GM18499 (cell line): Measurements from ENCODE around the gene CWF19L1.

Experiments
- ATAC-seq: cut with Tn5 transposase; IDR thresholded peaks from one replicate; pipeline ENCODE4 v1.9.1; 2021; ENCODE audit warnings: moderate number of reproducible peaks; ENCODE audit not compliant: insufficient read depth, unreplicated experiment

The CWF19L1 gene

DNA sequence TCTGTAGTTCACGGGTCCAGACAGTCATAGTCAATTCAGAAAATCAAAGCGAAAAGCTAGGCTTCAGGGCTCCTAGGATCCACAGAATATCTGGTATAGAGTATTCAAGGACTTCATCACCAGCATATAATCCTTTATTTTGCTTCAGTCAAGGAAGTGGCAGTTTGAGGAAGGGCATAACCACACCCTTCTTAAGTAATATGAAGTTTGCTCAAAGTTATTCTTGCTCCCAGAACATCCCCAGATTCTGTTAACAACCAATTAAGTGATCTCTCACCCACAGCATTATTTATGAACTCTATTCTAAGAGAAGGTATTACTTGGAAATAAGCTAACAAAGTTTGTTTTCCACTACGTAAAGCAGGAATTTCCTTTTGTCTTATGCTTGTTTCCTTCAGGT is 13.2 kb downstream of the CWF19L1 start:
- no peak for ATAC-seq

DNA sequence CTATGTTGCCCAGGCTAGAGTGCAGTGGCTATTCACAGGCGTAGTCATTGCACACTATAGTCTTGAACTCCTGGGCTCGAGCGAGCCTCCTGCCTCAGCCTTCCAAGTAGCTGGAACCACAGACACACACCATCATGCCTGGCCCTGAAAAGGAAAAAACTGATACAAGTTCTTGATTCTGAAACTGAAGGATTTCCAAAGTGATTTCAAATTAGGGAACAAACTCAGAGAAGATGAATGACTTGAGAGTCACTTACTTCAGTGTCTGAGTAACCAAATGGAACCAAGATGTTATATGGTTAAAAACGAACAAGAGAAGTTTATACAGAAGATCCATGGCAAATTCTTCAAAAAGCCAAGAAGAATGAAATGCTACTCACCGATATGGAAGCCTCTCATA is 14.4 kb downstream of the CWF19L1 start:
- no peak for ATAC-seq

DNA sequence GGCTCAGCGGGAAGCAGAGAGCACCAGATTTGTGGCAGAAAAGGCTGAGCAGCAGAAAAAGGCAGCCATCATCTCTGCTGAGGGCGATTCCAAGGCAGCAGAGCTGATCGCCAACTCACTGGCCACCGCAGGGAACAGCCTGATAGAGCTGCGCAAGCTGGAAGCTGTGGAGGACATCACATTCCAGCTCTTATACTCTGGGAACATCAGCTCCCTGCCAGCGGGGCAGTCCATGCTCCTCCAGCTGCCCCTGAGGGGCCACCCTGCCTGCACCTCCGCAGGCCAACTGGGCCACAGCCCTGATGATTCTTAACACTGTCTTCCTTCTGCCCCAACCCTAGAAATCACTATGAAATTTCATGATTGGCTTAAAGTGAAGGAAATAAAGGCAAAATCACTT is 18.6 kb downstream of the CWF19L1 start:
- ATAC-seq = no peak

DNA sequence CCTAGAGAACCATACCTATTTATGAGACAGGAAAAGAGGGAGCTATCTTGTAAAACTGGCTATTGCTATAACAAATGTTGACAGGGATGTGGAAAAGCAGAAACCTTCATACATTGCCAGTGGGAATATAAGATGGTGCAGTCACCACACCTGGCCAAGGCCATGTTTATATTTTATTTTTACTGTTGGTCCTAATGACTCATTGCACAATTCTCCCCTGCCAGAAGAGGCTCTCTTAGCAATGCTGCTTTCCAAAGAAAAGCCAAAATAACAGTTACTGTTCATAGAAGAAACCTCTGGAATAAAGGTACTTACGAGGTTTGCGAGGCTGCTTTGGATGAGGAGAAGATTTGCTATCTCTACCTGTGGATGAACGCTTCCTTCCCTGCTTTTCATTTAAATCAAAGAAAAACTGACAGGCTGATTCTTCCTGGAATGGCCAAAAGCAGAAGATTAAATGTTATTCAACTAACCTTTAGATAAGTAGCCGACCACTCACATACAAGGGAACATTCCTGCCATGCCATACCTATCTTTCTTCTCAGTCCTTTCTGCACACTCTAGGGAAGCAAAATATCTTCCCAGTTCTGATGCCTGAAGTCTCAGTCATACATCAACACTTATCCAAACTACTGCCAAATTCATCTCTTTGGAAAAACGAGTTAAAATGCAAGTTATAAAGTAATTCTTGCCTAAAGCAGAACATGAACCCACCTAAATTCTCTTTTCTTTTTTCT is 21.8 kb downstream of the CWF19L1 start:
- no peak for ATAC-seq

DNA sequence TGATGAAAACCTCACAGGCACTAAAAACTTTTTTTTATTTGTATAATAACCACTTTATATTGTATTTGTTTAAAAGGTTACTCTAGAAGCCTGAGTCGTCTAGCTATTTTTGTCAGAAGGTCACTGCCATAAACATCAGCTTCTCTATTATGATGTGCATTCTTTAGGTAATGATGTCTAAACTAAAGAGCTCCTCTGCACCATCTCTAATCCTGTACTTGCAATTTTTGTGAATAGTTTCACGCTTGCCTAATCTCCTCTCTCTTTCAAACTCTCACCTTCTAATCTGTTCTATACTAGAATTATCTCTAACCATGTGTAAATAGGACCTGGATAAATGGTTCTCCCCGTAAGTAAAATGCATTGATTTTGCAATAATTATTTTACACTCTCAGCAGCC is 27.6 kb downstream of the CWF19L1 start:
- ATAC-seq = no peak

DNA sequence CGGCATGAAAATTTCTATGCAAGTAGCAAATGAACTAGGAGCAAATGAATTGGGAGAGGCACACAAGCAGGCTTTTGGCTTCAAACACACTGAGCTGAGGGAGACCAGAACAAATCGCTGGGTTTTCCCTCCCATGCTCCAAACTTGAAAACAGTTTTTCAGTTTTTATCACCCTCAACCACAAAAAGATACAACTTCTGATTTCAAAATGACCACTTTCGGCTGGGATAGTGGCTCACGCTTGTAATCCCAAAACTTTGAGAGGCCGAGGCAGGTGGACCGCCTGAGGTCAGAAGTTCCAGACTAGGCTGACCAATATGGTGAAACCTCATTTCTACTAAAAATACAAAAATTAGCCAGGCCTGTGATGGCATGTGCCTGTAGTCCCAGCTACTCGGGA is 29.0 kb downstream of the CWF19L1 start:
- no peak for ATAC-seq

DNA sequence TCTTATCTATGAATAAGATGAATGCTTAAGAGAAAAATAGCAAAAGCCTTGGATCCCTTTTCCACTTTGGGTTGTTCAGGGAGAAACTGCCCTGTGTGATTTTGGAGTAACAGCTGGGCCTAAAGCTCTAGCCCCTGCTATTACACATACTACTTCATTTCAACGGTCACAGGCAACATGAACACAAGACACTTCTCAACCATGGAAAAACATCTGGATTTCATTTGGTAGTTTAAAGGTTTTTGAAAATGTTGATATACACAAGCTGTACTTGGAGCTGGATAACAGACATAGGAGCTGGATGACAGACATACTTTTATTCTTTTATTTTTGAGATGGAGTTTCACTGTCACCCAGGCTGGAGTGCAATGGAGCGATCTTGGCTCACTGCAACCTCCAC is 35.3 kb downstream of the CWF19L1 start:
- ATAC-seq = no peak

DNA sequence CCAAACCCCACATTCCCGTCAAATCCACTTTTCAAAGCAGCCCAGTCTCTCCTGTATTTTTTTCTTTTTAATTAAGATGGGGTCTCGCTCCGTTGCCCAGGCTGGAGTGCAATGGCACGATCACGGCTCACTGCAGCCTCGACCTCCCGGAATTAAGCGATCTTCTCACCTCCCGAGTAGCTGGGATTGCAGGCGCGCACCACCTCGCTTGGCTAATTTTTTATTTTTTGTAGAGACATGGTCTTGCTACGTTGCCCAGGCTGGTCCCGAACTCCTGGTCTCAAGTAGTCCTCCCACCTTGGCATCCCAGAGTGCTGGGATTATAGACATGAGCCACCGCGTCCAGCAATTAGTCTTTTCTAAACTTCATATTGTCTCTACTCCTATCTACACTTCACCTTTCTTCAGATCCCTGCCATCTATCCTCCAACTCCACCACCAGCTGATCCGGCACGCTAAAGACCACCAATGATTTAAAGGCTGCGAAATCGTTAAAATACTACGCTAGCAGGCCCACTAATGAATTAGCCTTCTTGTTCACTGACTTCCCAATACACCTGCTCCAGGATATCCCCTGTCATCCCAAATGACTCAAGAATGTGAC is 37.5 kb downstream of the CWF19L1 start:
- ATAC-seq = no peak

DNA sequence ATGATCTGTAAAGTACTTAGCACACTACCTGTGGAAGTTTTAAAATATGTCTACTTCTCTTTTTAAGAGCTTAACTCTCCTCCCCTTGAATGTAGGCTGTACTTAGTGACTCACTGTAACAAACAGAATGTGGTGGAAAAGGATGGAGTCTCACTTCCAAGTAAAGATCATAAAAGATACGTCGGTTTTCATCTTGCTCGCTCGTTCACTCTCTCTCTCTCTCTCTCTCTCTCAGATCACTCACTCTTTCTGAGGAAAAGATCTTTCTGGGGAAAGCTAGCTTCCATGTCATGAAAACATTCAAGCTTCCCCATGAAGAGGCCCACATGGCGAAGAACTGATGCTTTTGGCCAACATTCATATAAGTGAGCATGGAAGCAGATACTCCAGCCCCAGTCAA is 43.6 kb downstream of the CWF19L1 start:
- no peak for ATAC-seq

DNA sequence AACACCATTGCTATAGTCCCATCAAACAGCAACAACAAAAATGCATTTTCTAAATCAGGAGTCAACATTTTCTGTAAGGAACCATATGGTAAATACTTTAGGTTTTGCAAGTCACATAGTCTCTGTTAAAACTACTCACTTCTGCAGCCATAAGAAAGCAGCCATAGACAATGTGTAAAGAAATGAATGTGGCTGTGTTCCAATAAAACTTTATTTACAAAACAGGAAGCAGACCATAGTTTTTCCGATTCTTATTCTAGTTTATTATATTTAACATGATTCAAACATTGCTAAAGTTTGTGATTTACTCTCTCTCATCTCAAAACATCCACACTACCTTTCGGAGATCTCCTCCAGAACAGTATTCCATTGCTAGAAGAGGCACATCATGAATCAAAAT is 44.9 kb downstream of the CWF19L1 start:
- no peak for ATAC-seq

DNA sequence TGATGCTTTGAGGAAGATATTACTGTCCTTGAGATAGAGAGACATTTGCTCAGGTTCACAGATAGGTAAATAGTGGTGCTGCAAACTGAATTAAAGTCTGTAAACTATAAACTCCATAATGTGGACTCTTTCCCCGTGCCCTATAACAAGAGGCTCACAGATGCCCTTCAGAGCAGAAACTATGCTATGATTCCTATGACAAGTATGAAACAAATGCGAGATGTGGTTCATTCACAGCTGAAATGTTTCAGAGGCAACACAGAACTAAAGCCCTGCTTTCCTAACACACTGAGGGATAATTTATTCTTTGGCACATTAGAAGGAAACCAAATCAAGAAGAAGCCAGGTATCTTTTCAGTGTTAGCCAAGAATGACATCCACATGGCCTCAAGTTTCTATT is 51.4 kb downstream of the CWF19L1 start:
- ATAC-seq = no peak

DNA sequence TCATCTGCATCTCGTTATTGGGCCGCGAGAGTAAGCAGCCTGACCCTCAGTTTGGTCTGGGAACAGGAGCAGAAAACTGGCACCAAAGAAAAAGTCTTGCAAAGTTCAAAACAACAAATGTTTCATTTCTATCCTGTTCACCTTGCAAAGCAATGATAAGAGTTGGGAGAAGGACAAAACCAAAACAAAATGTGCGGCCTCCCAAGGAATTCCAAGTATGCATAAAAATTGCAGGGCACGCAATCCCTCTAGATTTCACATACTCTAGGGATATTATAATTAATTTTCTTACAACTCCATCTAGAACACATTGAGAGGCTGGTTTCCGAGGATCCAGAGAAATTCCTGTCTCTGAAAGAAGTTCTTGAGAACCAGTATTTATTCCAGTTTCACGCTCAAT is 58.1 kb downstream of the CWF19L1 start:
- no peak for ATAC-seq

DNA sequence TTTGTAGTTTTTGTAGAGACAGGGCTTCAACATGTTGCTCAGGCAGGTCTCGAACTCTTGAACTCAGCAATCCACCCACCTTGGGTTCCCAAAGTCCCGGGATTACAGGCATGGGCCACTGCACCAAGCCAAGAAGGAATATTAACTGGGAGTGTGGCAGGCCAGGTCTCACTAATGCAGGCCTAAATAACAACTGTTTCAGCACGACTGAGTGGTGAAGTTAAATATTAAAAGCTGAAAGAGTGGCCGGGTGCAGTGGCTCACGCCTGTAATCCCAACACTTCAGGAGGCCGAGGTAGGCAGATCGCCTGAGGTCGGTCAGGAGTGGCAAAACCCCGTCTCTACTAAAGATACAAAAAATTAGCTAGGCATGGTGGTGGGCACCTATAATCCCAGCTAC is 59.2 kb downstream of the CWF19L1 start:
- no peak for ATAC-seq

DNA sequence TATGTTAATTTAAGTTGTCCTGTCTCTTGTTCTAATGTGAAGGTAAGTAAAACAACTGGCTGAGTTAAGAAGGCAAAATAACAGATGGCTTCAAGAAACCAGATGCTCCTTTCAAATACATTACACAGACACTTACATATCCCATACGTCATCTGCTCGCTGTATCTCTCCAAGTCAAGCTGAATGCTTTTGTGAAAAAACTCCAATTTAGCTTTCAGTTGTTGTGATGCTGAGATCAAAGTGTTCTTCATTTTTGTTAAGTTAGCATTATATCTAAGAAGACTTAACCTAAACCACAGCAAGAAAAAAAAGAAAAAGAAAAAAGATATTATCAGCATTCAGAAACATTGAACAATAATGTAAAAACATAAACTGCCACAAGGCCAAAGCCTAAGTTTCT is 63.1 kb downstream of the CWF19L1 start:
- ATAC-seq = no peak

DNA sequence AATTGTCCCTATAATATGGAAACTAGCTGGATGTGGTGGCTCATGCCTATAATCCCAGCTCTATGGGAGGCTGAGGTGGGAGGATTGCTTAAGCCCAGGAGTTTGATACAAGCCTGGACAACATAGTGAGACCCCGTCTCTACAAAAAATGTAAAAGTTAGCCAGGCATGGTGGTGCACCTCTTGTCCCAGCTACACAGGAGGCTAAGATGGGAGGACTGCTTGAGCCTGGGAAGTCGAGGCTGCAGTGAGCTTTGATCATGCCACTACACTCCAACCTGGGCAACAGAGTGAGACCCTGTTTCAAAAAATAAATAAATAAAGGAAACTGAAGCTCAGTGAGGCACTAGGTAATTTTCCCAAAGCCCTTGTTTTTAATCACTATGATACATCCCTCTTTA is 65.9 kb downstream of the CWF19L1 start:
- no peak for ATAC-seq

DNA sequence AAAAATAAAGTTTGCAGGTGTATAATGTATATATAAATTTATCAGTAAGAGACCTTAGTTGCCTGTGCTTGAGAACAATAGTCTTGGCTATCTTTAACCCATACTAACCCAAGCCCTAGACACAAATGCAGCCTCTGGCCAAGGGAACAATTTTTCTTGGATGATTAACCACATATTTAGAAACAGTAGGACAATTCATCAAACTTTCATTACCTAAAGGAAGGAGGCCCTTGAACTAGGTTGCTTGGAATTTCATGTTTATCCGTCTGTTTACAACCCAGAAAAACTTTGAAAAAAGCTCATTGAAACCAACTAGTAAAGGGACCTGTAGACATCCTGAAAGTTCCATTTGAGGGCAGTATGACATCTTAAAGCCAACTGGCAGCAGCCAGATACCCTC is 72.7 kb downstream of the CWF19L1 start:
- no peak for ATAC-seq

DNA sequence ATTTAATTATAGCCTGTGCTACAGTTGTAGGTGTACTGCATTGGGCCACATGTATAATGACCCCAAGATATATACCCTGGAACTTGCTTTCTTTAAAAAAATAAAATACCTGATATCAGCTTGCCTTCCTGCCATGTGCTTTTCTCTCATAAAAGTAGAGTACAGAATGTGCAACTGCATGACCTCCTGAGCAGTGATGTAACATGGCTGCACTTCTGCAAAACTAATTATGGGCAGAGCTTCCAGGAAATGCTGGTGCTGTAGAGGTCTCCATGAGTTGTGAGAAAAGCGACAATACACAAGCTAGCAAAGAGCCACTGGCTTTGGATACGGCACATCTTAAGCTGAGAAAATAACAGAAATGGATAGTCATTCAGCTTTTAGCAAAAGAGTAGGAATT is 75.1 kb downstream of the CWF19L1 start:
- ATAC-seq = no peak

DNA sequence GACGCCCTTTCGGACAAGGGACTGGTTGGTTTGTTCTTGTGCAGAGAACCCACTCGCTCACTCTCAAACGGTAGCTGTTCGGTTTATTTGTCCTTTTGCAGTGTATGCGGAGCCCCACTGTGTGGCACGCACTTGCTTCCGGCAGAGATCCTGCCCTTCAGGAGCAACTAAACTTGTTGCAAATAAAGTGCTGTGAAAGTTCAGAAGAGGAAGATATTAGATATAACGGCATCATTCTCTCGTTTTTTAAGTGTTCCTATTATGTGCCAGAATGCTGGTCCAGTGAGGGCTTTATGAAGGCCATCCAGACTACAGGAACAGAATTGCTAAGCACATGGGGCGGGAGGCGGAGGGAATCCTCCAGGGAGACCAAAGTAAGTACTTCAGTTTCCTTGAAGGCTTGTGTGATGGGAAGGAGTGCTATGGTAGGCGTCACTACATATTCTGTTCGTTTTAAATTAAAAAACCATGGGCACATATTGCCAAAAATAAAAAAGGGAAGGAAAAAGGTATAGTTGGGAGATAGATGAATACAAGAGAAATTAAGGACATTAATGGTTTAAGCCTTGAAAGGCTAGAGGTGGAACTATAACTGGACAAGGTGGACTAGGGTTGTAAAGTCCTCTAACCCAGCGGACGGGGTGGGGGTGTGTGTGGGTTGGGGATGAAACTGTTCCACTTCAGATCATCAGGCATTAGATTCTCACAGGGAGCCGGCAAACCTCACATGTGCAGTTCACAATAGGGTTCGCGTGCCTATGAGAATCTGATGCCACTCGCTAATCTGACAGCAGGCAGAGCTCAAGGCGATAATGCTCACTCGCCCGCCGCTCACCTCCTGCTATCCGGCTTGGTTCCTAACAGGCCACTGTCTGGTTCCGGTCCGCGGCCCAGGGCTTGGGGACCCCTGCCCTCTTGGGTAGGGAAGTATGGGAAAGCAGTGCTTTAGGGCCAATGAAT is 80.9 kb downstream of the CWF19L1 start:
- ATAC-seq = no peak

DNA sequence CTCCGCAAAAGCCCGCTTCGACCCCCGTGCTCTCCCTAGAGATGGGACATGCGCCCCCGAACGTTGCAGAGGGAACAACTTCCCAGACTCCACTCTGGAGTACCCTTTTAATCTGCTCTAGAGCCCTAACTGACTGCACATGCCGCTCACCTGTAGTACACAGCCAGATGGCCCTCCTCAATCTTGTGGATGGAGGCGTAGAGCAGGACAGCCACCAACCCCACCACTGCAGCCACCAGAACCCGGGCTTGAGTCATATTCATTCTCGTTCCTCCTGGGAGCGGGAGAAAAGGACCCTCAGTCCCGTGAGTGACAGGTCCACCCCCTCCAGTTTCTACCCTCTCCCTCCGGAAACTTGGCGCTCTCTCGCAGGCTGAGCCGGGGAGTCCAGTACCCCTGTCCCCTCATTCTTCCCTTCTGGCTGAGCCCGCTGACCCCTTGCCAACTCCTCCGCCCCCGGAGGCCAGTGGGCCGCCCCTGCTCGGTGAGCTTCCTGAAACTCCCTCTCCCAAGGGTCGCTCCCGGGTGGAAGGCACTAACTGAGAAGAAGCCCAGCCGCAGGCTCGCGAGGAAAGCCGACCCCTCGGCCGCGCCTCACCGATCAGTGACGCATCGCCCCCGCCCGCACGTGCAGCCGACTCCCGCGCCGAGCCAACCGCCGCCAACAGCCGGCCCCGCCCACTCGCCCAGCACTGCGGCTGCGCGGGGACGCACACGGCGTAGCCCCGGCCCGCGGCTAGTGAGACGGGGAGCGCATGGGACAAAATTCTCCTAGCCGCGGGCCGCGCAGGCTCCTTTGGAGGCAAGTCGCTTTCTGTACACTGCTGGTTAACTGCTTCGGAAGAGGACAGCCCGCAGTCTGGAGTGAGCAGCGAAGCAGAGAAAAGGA is 81.8 kb downstream of the CWF19L1 start, which contains the start of gene ERLIN1:
Gene ERLIN1, minus strand, starts transcription at position 666 of the 889 bp plus-strand sequence. Its CDS starts 403 bp downstream, at position 263.
- ATAC-seq = no peak

DNA sequence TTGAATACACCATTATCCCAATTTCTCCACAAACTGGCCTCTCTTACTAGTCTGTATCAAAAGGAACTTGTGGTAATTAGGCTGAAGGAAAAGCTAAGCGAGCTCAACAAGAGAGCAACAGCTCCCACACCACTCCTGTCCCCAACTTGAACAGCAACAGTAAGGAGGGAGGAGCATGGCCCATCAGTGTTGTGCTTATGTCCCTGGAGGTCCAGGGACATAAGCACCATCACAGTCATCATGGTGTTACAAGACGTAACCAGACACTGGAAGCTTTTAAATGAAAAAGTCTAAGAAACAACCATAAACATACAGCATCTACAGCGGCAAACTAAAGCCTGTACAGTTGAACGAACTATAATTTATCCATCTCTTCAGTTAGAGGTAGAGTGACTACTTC is 82.6 kb downstream of the CWF19L1 start:
- no peak for ATAC-seq
